Stimulated activated CD8-positive, alpha-beta memory T cell treated with anti-CD3 and anti-CD28 coated beads, Interleukin-4, amount 100 ng/mL, for 4 hours (primary cell): Measurements from ENCODE around the gene BSX.

ENCODE experiments used
- DNase-seq, 2 donors: peaks; one replicate each; pipeline ENCODE4 v3.0.0-alpha.2; 2020; ENCODE audit warnings: low read depth in 2 of 2, low spot score in 1 of 2

BSX gene

GRCh38 chr11:122981388-122982264 is at the start of gene BSX:
TSS of gene BSX (minus strand) at chr11:122981834. CDS start at chr11:122981671, 163 bp downstream.
- peak in 1 of 2 donors; percentile 5 for DNase-seq

GRCh38 chr11:123030517-123030916 is 48.9 kb upstream of the BSX start:
- DNase-seq, result no peak

- DNase-seq, result no peak
Measured at GRCh38 chr11:123020968-123021367, 39.3 kb upstream of the BSX start.

GRCh38 chr11:123018702-123019101 is 37.1 kb upstream of the BSX start:
- no peak for DNase-seq

- no peak for DNase-seq
Measured at GRCh38 chr11:123011510-123011909, 29.9 kb upstream of the BSX start.

GRCh38 chr11:123006860-123007542 is 25.4 kb upstream of the BSX start:
- no peak for DNase-seq

- DNase-seq, result no peak
Measured at GRCh38 chr11:123000721-123001120, 19.1 kb upstream of the BSX start.

- DNase-seq, result no peak
Measured at GRCh38 chr11:122998727-122999366, 17.2 kb upstream of the BSX start.

- DNase-seq, result no peak
Measured at GRCh38 chr11:122995526-122995925, 13.9 kb upstream of the BSX start.

- no peak for DNase-seq
Measured at GRCh38 chr11:122984186-122985011, 2.8 kb upstream of the BSX start.

- DNase-seq, result no peak
Measured at GRCh38 chr11:122983438-122984185, 2.0 kb upstream of the BSX start.

GRCh38 chr11:122979815-122980595 is 1.6 kb downstream of the BSX start:
- DNase-seq, result no peak

GRCh38 chr11:122979103-122979814 is 2.4 kb downstream of the BSX start:
- no peak for DNase-seq

- no peak for DNase-seq
Measured at GRCh38 chr11:122978299-122978620, 3.4 kb downstream of the BSX start.

- DNase-seq, result no peak
Measured at GRCh38 chr11:122977470-122978298, 4.0 kb downstream of the BSX start.

GRCh38 chr11:122976734-122977469 is 4.7 kb downstream of the BSX start:
- DNase-seq, result no peak

- DNase-seq, result no peak
Measured at GRCh38 chr11:122976061-122976733, 5.4 kb downstream of the BSX start.
